GM06990 (cell line): Measurements from ENCODE around the gene FDXACB1.

ENCODE experiments used
- DNase-seq: peaks from one replicate; pipeline ENCODE4 v3.0.0-alpha.2; 2011; ENCODE audit not compliant: insufficient read length; ENCODE audit errors: extremely low read depth
- H3K27me3 ChIP-seq: replicated peaks from 2 replicates; pipeline ENCODE4 v1.6.0; 2011; ENCODE audit warnings: low read length; ENCODE audit not compliant: control insufficient read depth, insufficient read depth
- H3K36me3 ChIP-seq: 2 replicates; pipeline ENCODE4 v1.5.1; 2011; ENCODE audit warnings: low read length; ENCODE audit not compliant: control insufficient read depth, insufficient read depth
- H3K4me3 ChIP-seq: replicated peaks from 2 replicates; pipeline ENCODE4 v1.5.1; 2011; ENCODE audit warnings: low read depth, mild to moderate bottlenecking, control low read depth, low read length
- TF ChIP-seq, protein P1 (sequence below): IDR thresholded peaks from 2 replicates; pipeline ENCODE4 v1.5.1; 2011; ENCODE audit warnings: low read length, control low read depth, mild to moderate bottlenecking, inconsistent platforms; ENCODE audit not compliant: insufficient read depth, poor library complexity, severe bottlenecking

The FDXACB1 gene

DNA sequence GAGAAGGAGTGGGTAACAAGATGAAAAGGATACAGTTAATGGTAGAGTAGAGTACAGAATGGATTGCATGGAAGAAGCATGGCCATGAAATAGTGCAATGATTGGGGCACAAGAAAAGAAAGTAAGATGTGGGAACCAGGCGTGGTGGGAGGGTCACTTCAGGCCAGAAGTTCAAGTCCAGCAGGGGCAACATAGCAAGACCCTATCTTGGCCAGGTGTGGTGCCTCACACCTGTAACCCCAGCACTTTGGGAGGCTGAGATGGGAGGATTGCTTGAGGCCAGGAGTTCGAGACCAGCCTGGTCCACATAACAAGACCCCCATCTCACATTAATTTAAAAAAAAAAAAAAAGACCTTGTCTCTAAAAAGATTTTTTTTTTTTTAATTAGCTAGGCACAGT is 38.3 kb upstream of the FDXACB1 start:
- H3K4me3 ChIP-seq: no peak overlapping the region
- H3K27me3 ChIP-seq: no peaks in the 10 kb centered on the region
- TF ChIP-seq, protein P1, sequence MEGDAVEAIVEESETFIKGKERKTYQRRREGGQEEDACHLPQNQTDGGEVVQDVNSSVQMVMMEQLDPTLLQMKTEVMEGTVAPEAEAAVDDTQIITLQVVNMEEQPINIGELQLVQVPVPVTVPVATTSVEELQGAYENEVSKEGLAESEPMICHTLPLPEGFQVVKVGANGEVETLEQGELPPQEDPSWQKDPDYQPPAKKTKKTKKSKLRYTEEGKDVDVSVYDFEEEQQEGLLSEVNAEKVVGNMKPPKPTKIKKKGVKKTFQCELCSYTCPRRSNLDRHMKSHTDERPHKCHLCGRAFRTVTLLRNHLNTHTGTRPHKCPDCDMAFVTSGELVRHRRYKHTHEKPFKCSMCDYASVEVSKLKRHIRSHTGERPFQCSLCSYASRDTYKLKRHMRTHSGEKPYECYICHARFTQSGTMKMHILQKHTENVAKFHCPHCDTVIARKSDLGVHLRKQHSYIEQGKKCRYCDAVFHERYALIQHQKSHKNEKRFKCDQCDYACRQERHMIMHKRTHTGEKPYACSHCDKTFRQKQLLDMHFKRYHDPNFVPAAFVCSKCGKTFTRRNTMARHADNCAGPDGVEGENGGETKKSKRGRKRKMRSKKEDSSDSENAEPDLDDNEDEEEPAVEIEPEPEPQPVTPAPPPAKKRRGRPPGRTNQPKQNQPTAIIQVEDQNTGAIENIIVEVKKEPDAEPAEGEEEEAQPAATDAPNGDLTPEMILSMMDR: no peak
- H3K36me3 ChIP-seq: no peaks in the 10 kb centered on the region
- no peak for DNase-seq

DNA sequence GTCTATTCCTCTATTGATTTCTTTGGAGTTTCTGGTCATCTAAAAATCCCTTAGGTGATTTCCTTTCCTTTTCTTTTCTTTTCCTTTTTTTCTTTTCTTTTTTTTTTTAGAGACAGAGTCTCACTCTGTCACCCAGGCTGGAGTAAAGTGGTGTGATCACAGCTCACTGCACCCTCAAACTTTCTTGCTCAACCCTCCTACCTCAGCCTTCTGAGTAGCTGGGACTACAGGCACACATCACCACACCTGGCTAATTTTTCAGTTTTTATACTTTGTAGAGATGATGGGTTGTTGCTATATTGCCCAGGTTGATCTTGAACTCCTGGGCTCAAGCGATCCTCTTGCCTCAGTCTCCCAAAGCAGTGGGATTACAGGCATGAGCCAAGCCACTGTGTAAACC is 37.8 kb upstream of the FDXACB1 start:
- H3K27me3 ChIP-seq: no peaks in the 10 kb centered on the region; the same call in 1 of the 2 replicates
- no peaks in the 10 kb centered on the region for H3K36me3 ChIP-seq
- no peak for DNase-seq
- no peak overlapping the region for H3K4me3 ChIP-seq
- TF ChIP-seq, protein P1: no peak

DNA sequence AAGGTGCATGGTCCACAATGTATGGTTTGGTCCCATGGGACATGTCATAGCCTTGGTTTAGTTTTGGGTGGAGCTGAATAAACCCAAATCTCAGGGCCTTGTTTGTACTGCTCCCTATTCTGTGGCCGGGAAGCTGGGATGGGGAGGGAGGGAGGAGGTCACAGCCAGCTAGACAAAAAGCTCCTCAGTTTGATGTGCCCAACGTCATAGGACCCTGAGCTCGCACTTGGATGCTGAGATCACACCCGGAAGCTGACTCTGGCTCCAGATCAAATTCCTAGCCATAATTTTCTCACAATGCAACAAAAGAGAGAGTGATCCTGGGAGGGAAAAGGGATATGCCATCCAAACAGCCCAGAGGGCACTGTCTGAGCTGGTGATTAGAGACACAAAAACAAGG is 35.0 kb upstream of the FDXACB1 start:
- Histone ChIP-seq H3K36me3 (no peaks in the 10 kb centered on the region), H3K27me3 (no peaks in the 10 kb centered on the region; the same call in 1 of the 2 replicates), H3K4me3 (no peak overlapping the region)
- no peak for DNase-seq
- TF ChIP-seq, protein P1: no peak

DNA sequence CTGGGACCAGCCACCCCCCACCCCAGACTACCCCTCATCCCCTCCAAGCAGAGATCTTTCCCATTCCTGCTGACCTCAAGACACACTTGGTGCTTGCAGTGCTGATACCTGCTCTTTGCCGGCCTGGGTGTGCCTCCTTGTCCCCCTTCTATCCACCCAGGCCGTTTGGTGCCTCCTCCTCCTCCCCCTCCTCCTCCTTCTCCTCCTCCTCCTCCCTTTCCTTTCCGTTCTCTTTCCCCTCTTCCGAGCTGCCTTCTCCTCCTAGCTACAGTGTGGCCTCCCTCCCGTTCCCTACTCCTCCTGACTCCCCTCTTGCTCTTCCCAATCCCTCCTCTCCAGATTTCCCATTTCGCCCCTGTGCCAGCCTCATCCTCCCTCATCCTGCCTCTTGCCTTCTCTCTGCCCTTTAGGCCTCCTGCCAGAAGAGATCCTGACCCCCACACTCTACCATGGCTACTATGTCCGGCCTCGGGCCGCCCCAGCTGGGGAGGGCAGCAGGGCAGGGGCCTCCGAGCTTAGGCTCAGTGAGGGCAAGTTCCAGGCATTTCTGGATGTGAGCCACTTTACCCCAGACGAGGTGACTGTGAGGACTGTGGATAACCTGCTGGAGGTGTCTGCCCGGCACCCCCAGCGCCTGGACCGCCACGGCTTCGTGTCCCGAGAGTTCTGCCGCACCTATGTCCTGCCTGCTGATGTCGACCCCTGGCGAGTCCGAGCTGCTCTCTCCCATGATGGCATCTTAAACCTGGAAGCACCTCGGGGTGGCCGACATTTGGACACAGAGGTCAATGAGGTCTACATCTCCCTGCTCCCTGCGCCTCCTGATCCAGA is 34.3 kb upstream of the FDXACB1 start:
- Histone ChIP-seq H3K4me3 (no peak overlapping the region), H3K36me3 (no peaks in the 10 kb centered on the region), H3K27me3 (no peaks in the 10 kb centered on the region; the same call in none of the 2 replicates)
- no peak for DNase-seq
- TF ChIP-seq, protein P1: no peak

DNA sequence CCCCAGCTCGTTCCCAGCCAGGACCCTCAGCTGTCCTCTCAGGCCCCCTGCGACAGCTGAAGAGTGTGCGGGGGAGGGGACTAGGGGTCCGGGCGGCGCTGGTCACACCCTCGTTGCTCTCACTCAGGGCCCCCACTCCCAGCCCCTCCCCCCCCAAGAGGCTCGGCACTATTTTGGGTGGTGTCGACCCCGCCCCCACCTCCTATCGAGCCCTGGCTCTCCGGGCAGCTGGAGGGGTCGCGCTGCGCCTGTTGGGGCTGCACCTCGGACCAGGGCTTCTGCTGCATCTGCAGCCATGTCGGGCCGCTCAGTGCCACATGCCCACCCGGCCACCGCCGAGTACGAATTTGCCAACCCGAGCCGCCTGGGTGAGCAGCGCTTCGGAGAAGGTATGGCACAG is 33.6 kb upstream of the FDXACB1 start, which contains the start of gene HSPB2:
TSS of gene HSPB2 (plus strand) at position 200 of the 400 bp plus-strand sequence. CDS start at position 296, 96 bp downstream.
- Histone ChIP-seq H3K36me3 (no peaks in the 10 kb centered on the region), H3K4me3 (no peak within 1 kb of the TSS), H3K27me3 (no peaks in the 10 kb centered on the region; the same call in none of the 2 replicates)
- DNase-seq: no peak
- TF ChIP-seq, protein P1: no peak
